SK-N-MC (cell line): Measurements from ENCODE around the gene FAT1.

ENCODE experiments used
- EZH2 ChIP-seq: fragments of 200-600 bp; sonication (generic); IDR thresholded peaks from one replicate; pipeline ENCODE4 v1.6.1; 2017; ENCODE audit warnings: antibody characterized with exemption
- POLR2AphosphoS5 ChIP-seq: IDR thresholded peaks from 2 replicates; pipeline ENCODE4 v1.6.1; 2012; ENCODE audit warnings: mild to moderate bottlenecking, low read depth, low read length, borderline replicate concordance

DNA sequence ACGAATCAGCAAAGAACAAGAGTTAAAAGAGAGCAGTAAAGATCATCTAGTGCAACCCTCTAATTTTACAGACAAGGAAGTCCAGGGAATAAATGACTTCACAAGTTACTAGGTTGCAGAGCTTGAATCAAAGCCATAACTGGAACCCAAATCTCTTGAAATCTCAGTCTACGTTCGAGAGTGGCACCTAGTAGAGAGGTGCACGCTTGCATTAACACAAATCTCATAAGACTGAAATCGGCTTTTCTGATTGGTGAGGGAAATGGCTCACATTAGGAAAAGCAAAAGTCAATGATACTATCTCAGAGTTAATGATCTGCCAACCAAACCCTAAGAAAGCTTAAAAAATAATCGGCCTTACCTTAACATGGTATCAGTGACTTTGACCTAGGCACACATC is 43.0 kb downstream of the FAT1 start:
- TF ChIP-seq EZH2 (no peak), POLR2AphosphoS5 (no peak)
